HEK293 (cell line): ENCODE data around the gene KRI1.

Experiments used
- YY1 ChIP-seq: fragments of 450-650 bp; formaldehyde crosslinking; IDR thresholded peaks from 2 replicates; pipeline ENCODE4 v1.5.1; 2018; ENCODE audit warnings: missing biosample characterization, missing genetic modification characterization
- ZEB2 ChIP-seq: fragments of 450-650 bp; formaldehyde crosslinking; IDR thresholded peaks from 2 replicates; pipeline ENCODE4 v1.5.1; 2016; ENCODE audit warnings: missing biosample characterization, missing genetic modification characterization
- ZNF747 ChIP-seq: fragments of 450-650 bp; formaldehyde crosslinking; IDR thresholded peaks from 2 replicates; pipeline ENCODE4 v1.5.1; 2016; ENCODE audit warnings: missing biosample characterization, missing genetic modification characterization
- TF ChIP-seq, protein P1 (sequence below): fragments of 450-650 bp; formaldehyde crosslinking; IDR thresholded peaks from 2 replicates; pipeline ENCODE4 v1.5.1; 2016; ENCODE audit warnings: missing biosample characterization, missing genetic modification characterization
- TF ChIP-seq, protein P2 (sequence below): fragments of 450-650 bp; formaldehyde crosslinking; IDR thresholded peaks from 2 replicates; pipeline ENCODE4 v1.5.1; 2016; ENCODE audit warnings: missing biosample characterization, missing genetic modification characterization

GRCh38 chr19:10574462-10574861, 8.7 kb upstream of the KRI1 start:
- no peak for TF ChIP-seq YY1 (tag by site-specific recombination)
- no peak for TF ChIP-seq ZNF747 (tag by site-specific recombination)
- TF ChIP-seq, protein P1, sequence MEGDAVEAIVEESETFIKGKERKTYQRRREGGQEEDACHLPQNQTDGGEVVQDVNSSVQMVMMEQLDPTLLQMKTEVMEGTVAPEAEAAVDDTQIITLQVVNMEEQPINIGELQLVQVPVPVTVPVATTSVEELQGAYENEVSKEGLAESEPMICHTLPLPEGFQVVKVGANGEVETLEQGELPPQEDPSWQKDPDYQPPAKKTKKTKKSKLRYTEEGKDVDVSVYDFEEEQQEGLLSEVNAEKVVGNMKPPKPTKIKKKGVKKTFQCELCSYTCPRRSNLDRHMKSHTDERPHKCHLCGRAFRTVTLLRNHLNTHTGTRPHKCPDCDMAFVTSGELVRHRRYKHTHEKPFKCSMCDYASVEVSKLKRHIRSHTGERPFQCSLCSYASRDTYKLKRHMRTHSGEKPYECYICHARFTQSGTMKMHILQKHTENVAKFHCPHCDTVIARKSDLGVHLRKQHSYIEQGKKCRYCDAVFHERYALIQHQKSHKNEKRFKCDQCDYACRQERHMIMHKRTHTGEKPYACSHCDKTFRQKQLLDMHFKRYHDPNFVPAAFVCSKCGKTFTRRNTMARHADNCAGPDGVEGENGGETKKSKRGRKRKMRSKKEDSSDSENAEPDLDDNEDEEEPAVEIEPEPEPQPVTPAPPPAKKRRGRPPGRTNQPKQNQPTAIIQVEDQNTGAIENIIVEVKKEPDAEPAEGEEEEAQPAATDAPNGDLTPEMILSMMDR: no peak
- TF ChIP-seq, protein P2, sequence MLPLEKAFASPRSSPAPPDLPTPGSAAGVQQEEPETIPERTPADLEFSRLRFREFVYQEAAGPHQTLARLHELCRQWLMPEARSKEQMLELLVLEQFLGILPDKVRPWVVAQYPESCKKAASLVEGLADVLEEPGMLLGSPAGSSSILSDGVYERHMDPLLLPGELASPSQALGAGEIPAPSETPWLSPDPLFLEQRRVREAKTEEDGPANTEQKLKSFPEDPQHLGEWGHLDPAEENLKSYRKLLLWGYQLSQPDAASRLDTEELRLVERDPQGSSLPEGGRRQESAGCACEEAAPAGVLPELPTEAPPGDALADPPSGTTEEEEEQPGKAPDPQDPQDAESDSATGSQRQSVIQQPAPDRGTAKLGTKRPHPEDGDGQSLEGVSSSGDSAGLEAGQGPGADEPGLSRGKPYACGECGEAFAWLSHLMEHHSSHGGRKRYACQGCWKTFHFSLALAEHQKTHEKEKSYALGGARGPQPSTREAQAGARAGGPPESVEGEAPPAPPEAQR (tag by site-specific recombination): no peak
- no peak for TF ChIP-seq ZEB2 (tag by site-specific recombination)
